ENCODE data around the gene NAA80.

Gene NAA80

DNA sequence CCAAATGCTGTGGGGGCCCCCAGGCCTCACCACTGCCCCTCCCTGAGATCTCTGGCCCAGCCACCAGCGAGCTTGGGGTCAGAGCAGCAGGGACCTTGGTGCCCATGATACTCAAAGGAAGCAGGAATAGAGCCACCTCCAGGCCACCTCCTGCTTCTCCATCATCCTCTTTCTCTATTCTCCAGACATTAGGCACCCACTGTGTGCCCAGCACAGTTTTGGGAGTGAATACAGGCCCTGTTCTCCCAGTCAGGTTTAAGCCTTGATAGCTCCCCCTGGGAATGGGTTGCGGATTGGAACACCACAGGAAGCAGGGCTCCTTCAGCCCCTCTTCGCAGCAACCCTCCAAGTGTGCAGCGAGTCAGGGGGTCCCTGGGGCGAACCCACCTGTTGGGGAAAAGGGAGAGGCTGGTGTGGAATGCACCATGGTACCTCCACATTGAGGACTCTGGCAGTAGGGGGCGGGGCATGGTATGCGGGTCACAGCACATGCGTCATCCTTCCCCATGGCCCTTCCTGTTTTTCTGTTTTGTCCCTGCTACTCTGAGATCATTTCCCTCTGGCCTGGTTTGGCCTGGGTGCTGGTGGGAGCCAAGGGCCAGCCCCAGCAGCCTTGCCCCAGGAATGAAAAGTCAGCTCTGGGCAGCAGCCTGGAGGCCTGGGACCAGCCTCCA is 44.5 kb downstream of the NAA80 start:
- no peak for DNase-seq

DNA sequence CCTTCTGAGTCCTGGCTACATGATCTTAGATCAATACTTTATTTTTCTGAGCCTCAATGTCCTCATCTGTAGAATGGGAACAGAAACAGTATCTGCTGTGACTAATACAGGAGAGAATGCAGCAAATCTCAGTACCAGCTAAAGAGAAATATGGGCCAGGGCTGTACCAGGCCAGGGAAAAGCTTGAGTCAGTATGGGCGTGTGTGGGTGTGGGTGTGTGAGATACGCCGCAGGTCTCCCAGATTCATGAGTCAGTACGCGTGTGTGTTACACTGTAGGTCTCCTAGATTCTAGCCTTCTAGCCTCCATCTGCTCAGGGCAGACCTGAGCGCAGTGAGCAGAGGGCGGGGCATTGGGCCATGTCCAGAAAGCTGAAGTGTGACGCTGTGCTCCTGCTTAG is 48.0 kb downstream of the NAA80 start:
- peak; percentile 70 to 78 for DNase-seq

DNA sequence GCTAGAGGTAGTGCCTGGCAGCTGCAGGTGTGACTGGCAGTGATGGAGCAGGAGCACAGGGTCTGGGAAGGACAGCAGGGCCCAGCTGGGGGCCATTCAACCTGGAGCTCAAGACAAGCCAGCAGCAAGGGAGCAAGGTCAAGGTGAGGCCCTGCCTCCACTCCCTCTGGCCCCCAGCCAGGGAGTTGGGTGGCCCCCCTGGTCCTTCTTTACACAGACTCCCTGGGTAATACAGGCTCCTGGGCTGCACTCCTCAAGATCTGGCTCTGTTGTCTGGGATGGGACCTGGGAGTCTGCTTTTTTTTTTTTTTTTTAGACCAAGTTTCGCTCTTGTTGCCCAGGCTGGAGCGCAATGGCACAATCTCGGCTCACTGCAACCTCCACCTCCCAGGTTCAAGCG is 48.7 kb downstream of the NAA80 start:
- DNase-seq: no peak

DNA sequence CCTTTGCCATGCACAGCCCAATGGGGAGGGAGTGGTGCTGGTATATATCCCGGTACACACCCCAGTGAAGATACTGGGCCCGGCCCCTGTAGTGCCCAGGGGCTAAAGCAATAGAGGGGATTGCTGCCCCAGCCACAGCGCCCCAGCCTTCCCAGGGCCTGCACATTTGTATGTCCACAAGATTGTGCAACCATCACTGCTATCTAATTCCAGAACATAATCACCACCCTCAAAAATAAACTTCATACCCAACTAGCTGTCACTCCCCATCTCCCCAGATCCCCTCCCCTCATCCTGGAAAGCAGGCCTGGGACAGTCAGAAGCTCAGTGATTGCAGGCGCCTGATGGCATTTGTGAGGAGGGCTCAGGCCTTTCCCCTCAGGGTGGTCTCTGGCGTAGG is 49.7 kb downstream of the NAA80 start:
- no peak for DNase-seq

DNA sequence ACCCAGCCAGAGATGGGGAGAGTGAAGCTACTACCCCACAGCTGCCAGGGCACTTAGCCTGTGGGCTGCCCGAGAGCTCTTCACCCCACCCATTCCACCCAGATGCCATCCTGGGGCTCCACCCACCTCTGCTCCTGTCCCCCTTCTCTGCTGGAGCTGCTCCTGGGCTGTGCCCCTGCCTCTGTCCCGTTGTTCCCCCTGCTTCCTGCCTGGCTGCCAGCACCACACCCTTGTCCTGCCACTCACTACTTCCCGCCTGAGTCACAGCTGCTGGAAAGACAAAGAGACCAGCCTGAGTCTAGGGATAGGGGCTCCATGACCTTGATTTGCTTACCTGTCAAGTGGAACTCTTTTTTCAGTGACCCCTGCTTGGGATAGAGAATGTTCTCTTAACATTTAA is 50.8 kb downstream of the NAA80 start:
- DNase-seq: no peak

DNA sequence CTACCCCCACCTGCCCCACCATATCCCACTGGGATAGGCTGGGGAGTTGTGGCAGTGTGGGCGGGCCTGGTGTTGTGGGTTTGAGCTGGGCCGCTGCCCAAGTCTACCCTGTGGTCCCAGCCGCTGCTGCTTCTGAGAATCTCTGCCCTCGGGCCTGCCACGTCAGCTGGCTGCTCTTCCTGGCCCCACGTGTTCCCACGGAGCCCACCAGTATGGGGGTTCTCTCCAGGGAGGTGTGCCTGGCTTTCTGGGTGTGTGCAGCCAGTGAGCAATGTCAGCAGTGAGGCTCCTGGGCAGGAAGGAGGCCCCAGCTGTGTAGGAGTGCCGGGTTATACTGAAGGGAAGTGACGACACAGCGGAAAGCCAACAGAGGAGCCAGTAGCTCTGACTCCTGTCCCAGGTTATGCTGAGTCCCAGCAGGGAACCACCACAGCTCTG is 52.7 kb downstream of the NAA80 start:
- DNase-seq: peak; percentile 87 to 91

Measured in activated T-cell treated with anti-CD3 and anti-CD28 coated beads, Interleukin-2, amount 50 U/mL, for 48 hours (primary cell).